ENCODE data around the gene SRGAP2B. TPM values are rescaled to one million over a fixed set of nuclear protein-coding genes. Genes with fewer than 3 reads are reported as not detected.
"Not testable (repeated sequence)": the region's sequence is repeated elsewhere in the genome, so short reads cannot be mapped to it uniquely, and the experiment has no call there.

Gene SRGAP2B
- total RNA-seq: 10 to 100 TPM; 16.2 to 22.5 TPM

- H3K9me3 ChIP-seq; H3K27me3 ChIP-seq (replicated peaks; ENCODE audit: insufficient read depth); DNase-seq (ENCODE audit: low spot score); H3K36me3 ChIP-seq; H3K4me1 ChIP-seq (ENCODE audit: control insufficient read depth in 1 of 2, low read depth in 2 of 2): not testable (repeated sequence)
- Histone ChIP-seq H3K4me3 (peak within 1 kb of the TSS; percentile 65), H3K27ac (peak within 1 kb of the TSS in 1 of 2 donors; percentile 57)
- peak; percentile 99 for ATAC-seq (ENCODE audit: insufficient number of reproducible peaks, low FRiP score, low read depth)
Observed at GRCh38 chr1:145095284-145096057, at the start of gene SRGAP2B, which contains the start of gene FAM72D. TSS of gene SRGAP2B (minus strand) at chr1:145095328. CDS start at chr1:145092901, 2,427 bp downstream. TSS of gene FAM72D (plus strand) at chr1:145095974. CDS start at chr1:145096848, 874 bp downstream.

DNA sequence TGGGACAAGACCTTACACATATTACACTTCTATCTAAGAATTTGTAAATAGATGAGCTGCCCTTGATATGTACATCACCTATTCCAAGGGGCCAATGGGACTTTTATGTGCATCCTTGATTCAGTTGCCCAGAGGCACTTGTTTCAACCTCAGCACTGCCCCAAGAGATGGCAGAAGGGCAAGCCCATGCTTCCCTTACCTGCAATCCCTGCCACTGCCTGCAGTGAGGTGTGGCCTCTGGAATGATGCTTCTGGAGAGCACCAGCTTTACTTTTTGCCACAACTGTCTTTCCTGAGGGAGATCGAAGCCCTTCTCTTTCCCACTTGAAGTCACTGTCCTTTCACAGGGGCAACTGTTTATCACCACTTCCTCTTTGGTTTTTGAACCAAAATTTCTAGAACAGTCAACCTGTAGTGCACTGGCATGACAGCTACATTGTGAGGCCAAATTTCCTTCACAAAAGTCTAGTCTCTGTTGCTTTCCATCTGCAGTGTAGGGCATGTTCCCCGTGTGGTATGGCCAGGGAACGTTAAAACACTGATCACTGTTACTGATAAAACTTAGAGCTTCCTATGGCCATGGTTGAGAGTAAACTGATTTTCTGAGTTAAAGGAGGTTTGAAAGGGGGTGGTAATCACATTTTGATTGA is 49.3 kb upstream of the SRGAP2B start:
- not testable (repeated sequence) for ATAC-seq (ENCODE audit: insufficient number of reproducible peaks, low FRiP score, low read depth); H3K36me3 ChIP-seq; H3K27me3 ChIP-seq (replicated peaks; ENCODE audit: insufficient read depth); H3K4me1 ChIP-seq (ENCODE audit: control insufficient read depth in 1 of 2, low read depth in 2 of 2); H3K27ac ChIP-seq; DNase-seq (ENCODE audit: low spot score); H3K4me3 ChIP-seq; H3K9me3 ChIP-seq

- H3K4me3 ChIP-seq; H3K27ac ChIP-seq; H3K9me3 ChIP-seq; H3K36me3 ChIP-seq; H3K4me1 ChIP-seq (ENCODE audit: control insufficient read depth in 1 of 2, low read depth in 2 of 2); DNase-seq (ENCODE audit: low spot score); ATAC-seq (ENCODE audit: insufficient number of reproducible peaks, low FRiP score, low read depth); H3K27me3 ChIP-seq (replicated peaks; ENCODE audit: insufficient read depth): not testable (repeated sequence)
Observed at GRCh38 chr1:145140549-145140948, 45.4 kb upstream of the SRGAP2B start.

DNA sequence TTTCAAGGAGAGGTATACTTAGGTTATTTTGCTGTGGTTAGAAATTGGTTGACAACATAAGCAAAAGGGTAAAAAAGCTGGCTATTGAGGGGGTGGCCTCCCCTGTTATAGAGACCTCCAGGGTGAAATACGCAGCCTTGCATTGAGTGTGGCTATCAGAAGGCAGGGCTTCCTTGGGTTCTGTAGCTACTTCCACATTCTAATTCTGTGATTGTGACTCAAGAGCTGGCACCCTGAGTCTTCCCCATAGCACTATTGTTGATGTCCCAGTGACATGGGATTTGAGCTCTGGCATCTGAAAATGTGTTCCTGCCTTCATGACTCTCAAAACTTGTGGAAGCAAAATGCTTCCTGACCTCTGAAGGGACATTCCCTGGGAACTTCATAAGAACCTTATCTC is 39.3 kb upstream of the SRGAP2B start:
- not testable (repeated sequence) for H3K27ac ChIP-seq; H3K36me3 ChIP-seq; H3K27me3 ChIP-seq (replicated peaks; ENCODE audit: insufficient read depth); DNase-seq (ENCODE audit: low spot score); H3K4me3 ChIP-seq; H3K4me1 ChIP-seq (ENCODE audit: control insufficient read depth in 1 of 2, low read depth in 2 of 2); ATAC-seq (ENCODE audit: insufficient number of reproducible peaks, low FRiP score, low read depth); H3K9me3 ChIP-seq

- H3K4me3 ChIP-seq; H3K27me3 ChIP-seq (replicated peaks; ENCODE audit: insufficient read depth); DNase-seq (ENCODE audit: low spot score); H3K9me3 ChIP-seq; H3K4me1 ChIP-seq (ENCODE audit: control insufficient read depth in 1 of 2, low read depth in 2 of 2); H3K36me3 ChIP-seq; H3K27ac ChIP-seq; ATAC-seq (ENCODE audit: insufficient number of reproducible peaks, low FRiP score, low read depth): not testable (repeated sequence)
Observed at GRCh38 chr1:145128697-145129469, 33.8 kb upstream of the SRGAP2B start.

- H3K9me3 ChIP-seq; DNase-seq (ENCODE audit: low spot score); H3K27ac ChIP-seq; H3K27me3 ChIP-seq (replicated peaks; ENCODE audit: insufficient read depth); H3K4me3 ChIP-seq; H3K36me3 ChIP-seq; ATAC-seq (ENCODE audit: insufficient number of reproducible peaks, low FRiP score, low read depth); H3K4me1 ChIP-seq (ENCODE audit: control insufficient read depth in 1 of 2, low read depth in 2 of 2): not testable (repeated sequence)
Observed at GRCh38 chr1:145127144-145127543, 32.0 kb upstream of the SRGAP2B start.

DNA sequence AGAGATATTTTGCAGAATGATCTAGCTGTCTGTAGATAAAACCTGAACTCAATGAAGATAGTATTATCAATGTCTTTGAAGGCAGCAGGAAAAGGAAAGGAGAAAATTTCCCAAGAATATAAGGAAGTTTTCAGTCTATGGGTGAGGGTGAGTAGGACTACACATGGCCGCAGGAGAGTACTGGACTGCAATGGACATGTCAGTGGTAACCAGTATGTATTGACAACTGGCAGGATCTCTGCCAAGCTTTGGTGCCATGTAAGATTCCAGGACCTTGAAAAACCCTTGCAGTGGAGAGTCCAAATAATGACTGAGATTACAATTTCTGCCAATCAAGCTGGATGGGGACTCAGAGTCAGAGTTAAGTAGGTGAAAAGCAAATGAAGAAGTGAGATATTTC is 30.0 kb upstream of the SRGAP2B start:
- not testable (repeated sequence) for H3K9me3 ChIP-seq; H3K27ac ChIP-seq; H3K36me3 ChIP-seq; H3K27me3 ChIP-seq (replicated peaks; ENCODE audit: insufficient read depth); ATAC-seq (ENCODE audit: insufficient number of reproducible peaks, low FRiP score, low read depth); H3K4me3 ChIP-seq; DNase-seq (ENCODE audit: low spot score); H3K4me1 ChIP-seq (ENCODE audit: control insufficient read depth in 1 of 2, low read depth in 2 of 2)

- H3K36me3 ChIP-seq; H3K9me3 ChIP-seq; H3K4me3 ChIP-seq; H3K4me1 ChIP-seq (ENCODE audit: control insufficient read depth in 1 of 2, low read depth in 2 of 2); H3K27ac ChIP-seq; ATAC-seq (ENCODE audit: insufficient number of reproducible peaks, low FRiP score, low read depth); DNase-seq (ENCODE audit: low spot score); H3K27me3 ChIP-seq (replicated peaks; ENCODE audit: insufficient read depth): not testable (repeated sequence)
Observed at GRCh38 chr1:145123992-145124641, 29.0 kb upstream of the SRGAP2B start.

GRCh38 chr1:145123062-145123395 is 27.9 kb upstream of the SRGAP2B start:
- not testable (repeated sequence) for DNase-seq (ENCODE audit: low spot score); H3K27me3 ChIP-seq (replicated peaks; ENCODE audit: insufficient read depth); H3K27ac ChIP-seq; H3K4me3 ChIP-seq; H3K36me3 ChIP-seq; ATAC-seq (ENCODE audit: insufficient number of reproducible peaks, low FRiP score, low read depth); H3K4me1 ChIP-seq (ENCODE audit: control insufficient read depth in 1 of 2, low read depth in 2 of 2); H3K9me3 ChIP-seq

DNA sequence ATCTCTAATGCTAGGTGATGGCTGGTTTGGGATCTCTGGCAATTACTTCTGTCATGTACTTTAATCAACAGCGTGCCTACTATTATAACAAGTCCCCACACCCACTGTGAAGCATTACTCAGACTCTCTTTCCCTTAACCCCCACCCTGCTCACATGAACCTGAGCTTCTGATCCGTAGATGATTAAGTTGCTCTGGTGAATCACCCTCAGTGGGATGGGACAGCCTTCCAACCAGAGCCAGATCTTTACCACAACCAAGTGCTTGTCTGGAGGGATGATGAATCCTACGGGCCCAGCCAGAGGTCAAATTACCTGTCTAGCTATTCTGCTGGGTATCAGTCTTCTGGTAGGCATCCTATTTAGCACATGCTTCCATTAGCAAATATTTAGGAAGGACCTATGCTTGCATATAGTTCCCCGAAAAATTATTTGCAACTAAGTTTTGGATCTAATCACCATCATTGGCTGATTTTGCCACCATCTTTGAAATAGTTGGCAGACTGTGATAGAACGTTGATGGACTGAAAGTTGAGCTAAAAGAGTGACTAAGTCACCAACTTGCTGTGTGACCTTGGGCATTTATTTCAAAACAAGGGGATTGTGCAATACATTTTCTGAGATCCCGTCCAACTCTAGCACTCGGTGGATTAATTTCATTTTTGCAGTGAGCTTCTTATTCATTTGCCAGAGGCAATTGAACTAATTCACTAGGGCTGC is 27.4 kb upstream of the SRGAP2B start:
- H3K27ac ChIP-seq; DNase-seq (ENCODE audit: low spot score); H3K36me3 ChIP-seq; H3K9me3 ChIP-seq; H3K27me3 ChIP-seq (replicated peaks; ENCODE audit: insufficient read depth); H3K4me1 ChIP-seq (ENCODE audit: control insufficient read depth in 1 of 2, low read depth in 2 of 2); H3K4me3 ChIP-seq: not testable (repeated sequence)
- peak; percentile 30 for ATAC-seq (ENCODE audit: insufficient number of reproducible peaks, low FRiP score, low read depth)

GRCh38 chr1:145119842-145120241 is 24.7 kb upstream of the SRGAP2B start:
- H3K9me3 ChIP-seq; H3K36me3 ChIP-seq; DNase-seq (ENCODE audit: low spot score); H3K4me3 ChIP-seq; H3K4me1 ChIP-seq (ENCODE audit: control insufficient read depth in 1 of 2, low read depth in 2 of 2); H3K27me3 ChIP-seq (replicated peaks; ENCODE audit: insufficient read depth); H3K27ac ChIP-seq; ATAC-seq (ENCODE audit: insufficient number of reproducible peaks, low FRiP score, low read depth): not testable (repeated sequence)
